ENCODE data around the gene GPBAR1. TPM values are rescaled to one million over a fixed set of nuclear protein-coding genes. Genes with fewer than 3 reads are reported as not detected.

The GPBAR1 gene
- total RNA-seq, 1 donor: 2.9 TPM

- Histone ChIP-seq H3K9me3 (ENCODE audit: low read depth, low read length) (no peaks in the 10 kb centered on the region), H3K4me1 (ENCODE audit: insufficient read depth, low read length) (peaks cover 91% of the 10 kb centered on the region), H3K4me3 (ENCODE audit: low read length) (no peak overlapping the region), H3K27me3 (ENCODE audit: insufficient read depth, low read length) (no peaks in the 10 kb centered on the region)
Observed at GRCh38 chr2:218259099-218259961, 1.5 kb upstream of the GPBAR1 start.

GRCh38 chr2:218260166-218260565 lies 649 bp upstream of the GPBAR1 start:
- no peak overlapping the region for H3K4me3 ChIP-seq (ENCODE audit: low read length)
- peaks cover 91% of the 10 kb centered on the region for H3K4me1 ChIP-seq (ENCODE audit: insufficient read depth, low read length)
- H3K27me3 ChIP-seq (ENCODE audit: insufficient read depth, low read length): no peaks in the 10 kb centered on the region
- no peaks in the 10 kb centered on the region for H3K9me3 ChIP-seq (ENCODE audit: low read depth, low read length)

DNA sequence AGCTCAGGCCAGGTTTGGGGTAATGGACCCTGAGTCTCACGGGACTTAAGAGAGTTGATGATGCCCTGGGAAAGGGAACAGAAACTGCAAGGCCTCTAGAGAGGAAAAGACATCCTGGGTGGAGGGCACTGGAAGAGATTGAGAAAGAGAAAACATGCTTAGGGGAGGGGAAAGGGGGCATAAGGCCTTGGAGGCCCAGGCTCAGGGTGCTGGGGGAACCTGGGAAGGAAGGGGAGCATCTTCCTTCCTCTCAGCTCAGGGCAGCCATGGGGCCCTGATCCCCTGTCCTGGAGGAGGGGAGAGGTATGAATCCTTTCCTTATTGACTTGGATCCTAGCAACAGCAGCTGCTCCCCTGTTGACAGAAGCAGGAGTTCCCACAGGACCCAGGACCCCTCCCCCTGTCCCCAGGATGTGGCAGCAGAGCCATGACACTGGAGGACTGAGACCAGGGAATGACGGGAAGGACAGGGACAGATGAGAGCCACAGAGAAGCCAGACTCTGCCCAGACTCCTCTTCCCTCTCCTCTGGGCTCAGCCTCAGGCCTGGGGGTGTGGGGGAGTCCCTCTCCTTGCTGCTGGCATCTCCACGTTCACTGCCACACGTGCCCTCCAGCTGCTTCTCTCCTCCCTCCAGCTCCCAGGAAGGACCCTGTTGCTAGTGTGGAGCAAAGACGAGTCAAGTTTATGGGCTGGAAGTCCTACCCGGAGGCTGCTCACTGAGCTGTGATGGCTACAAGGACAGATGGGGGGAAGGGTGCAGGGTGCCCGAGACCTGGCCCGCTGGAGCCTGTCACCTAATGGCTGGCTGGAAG lies 815 bp downstream of the GPBAR1 start:
- H3K9me3 ChIP-seq (ENCODE audit: low read depth, low read length): no peaks in the 10 kb centered on the region
- peaks cover 79% of the 10 kb centered on the region for H3K4me1 ChIP-seq (ENCODE audit: insufficient read depth, low read length)
- H3K27me3 ChIP-seq (ENCODE audit: insufficient read depth, low read length): no peaks in the 10 kb centered on the region
- H3K4me3 ChIP-seq (ENCODE audit: low read length): peak overlapping the region; percentile 18

- H3K4me1 ChIP-seq (ENCODE audit: insufficient read depth, low read length): peaks cover 74% of the 10 kb centered on the region
- no peak overlapping the region for H3K4me3 ChIP-seq (ENCODE audit: low read length)
Observed at GRCh38 chr2:218262237-218262600, 1.4 kb downstream of the GPBAR1 start.

DNA sequence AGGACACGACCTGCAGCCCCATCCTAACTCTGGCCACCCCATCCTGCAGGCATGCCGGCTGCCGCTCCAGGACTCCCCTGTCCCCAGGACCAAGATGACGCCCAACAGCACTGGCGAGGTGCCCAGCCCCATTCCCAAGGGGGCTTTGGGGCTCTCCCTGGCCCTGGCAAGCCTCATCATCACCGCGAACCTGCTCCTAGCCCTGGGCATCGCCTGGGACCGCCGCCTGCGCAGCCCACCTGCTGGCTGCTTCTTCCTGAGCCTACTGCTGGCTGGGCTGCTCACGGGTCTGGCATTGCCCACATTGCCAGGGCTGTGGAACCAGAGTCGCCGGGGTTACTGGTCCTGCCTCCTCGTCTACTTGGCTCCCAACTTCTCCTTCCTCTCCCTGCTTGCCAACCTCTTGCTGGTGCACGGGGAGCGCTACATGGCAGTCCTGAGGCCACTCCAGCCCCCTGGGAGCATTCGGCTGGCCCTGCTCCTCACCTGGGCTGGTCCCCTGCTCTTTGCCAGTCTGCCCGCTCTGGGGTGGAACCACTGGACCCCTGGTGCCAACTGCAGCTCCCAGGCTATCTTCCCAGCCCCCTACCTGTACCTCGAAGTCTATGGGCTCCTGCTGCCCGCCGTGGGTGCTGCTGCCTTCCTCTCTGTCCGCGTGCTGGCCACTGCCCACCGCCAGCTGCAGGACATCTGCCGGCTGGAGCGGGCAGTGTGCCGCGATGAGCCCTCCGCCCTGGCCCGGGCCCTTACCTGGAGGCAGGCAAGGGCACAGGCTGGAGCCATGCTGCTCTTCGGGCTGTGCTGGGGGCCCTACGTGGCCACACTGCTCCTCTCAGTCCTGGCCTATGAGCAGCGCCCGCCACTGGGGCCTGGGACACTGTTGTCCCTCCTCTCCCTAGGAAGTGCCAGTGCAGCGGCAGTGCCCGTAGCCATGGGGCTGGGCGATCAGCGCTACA lies 2.1 kb downstream of the GPBAR1 start:
- H3K9me3 ChIP-seq (ENCODE audit: low read depth, low read length): no peaks in the 10 kb centered on the region
- H3K4me3 ChIP-seq (ENCODE audit: low read length): no peak overlapping the region
- H3K27me3 ChIP-seq (ENCODE audit: insufficient read depth, low read length): no peaks in the 10 kb centered on the region
- H3K4me1 ChIP-seq (ENCODE audit: insufficient read depth, low read length): peaks cover 67% of the 10 kb centered on the region

More at GRCh38 chr2:218262237-218262600, 1.4 kb downstream of the GPBAR1 start:
- Histone ChIP-seq H3K9me3 (ENCODE audit: low read depth, low read length) (no peaks in the 10 kb centered on the region), H3K27me3 (ENCODE audit: insufficient read depth, low read length) (no peaks in the 10 kb centered on the region)

- Histone ChIP-seq H3K9me3 (ENCODE audit: low read depth, low read length) (no peaks in the 10 kb centered on the region), H3K4me1 (ENCODE audit: insufficient read depth, low read length) (peaks cover 64% of the 10 kb centered on the region), H3K4me3 (ENCODE audit: low read length) (no peak overlapping the region), H3K27me3 (ENCODE audit: insufficient read depth, low read length) (no peaks in the 10 kb centered on the region)
Observed at GRCh38 chr2:218263817-218264641, 3.2 kb downstream of the GPBAR1 start.

DNA sequence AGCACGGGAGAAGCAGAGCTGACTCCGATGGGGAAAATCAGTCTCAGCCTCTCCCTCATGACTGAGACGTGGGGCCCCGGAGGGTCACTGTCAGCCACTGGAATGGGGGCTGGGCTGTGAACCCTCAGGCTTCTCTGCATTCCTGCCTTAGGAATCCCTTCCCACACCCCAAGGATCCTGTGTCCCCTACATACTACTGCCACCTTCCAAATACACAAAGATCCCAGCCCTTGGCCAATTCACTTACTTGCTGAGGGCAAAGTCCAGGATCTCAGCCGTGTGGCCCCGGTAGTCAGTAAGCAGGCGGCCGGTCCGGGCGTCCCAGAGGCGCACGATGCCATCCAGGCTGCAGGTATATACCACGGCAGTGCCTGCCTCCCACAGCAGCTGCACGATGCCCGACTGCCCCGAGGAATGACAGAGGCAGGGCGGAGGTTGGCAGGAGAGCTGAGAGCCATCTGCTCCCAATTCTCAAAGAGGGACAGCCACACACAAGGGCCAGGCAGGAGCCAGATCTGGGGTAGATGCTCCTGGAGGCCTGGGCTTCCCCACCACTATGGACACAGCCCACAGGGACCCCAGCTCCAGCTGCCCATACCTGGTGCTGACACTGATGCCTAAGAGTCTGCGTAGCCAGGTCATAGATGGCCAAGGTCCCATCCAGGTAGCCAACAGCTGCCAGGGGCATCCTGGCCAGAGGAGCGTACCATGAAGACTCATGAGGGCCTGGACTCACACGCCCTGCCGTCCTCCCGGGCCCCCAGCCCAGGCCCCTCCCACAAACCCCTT lies 4.2 kb downstream of the GPBAR1 start:
- Histone ChIP-seq H3K27me3 (ENCODE audit: insufficient read depth, low read length) (no peaks in the 10 kb centered on the region), H3K4me3 (ENCODE audit: low read length) (no peak overlapping the region), H3K9me3 (ENCODE audit: low read depth, low read length) (no peaks in the 10 kb centered on the region), H3K4me1 (ENCODE audit: insufficient read depth, low read length) (peaks cover 61% of the 10 kb centered on the region)

GRCh38 chr2:218265626-218266025 lies 4.8 kb downstream of the GPBAR1 start:
- Histone ChIP-seq H3K4me3 (ENCODE audit: low read length) (no peak overlapping the region), H3K4me1 (ENCODE audit: insufficient read depth, low read length) (peaks cover 56% of the 10 kb centered on the region), H3K9me3 (ENCODE audit: low read depth, low read length) (no peaks in the 10 kb centered on the region), H3K27me3 (ENCODE audit: insufficient read depth, low read length) (no peaks in the 10 kb centered on the region)

DNA sequence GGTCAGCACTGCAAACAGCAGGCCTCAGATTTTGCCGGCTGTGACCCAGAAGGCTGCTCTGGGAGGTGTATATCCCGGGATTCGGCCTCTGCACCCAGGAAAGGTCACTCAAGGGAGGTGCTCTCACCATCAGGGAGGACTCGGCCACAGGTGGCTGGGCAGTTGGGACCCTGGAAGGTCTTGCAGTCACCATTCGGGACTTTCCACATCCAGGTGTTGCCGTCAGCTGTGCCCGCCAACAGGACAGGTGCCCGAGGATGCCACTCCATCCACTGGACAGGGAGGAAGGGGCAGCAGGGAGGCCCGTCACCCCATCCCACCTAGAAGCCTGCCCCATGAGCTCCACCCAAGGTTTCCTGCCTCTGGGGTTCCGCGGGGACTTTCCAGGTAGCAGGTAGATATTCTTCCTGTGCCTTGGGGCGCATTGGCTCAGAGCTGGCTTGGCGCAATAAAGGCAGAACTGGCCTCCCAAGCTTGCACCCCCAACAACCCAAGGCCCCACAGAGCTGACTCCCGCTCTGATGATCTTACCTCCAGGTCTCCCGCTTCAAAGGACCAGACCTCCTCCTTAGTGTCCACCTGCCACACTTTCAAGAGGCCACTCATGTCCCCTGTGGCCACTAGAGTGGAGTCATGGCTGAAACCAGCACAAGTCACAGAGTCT lies 5.6 kb downstream of the GPBAR1 start:
- Histone ChIP-seq H3K9me3 (ENCODE audit: low read depth, low read length) (no peaks in the 10 kb centered on the region), H3K27me3 (ENCODE audit: insufficient read depth, low read length) (no peaks in the 10 kb centered on the region), H3K4me1 (ENCODE audit: insufficient read depth, low read length) (peaks cover 56% of the 10 kb centered on the region), H3K4me3 (ENCODE audit: low read length) (no peak overlapping the region)

GRCh38 chr2:218267259-218267658 lies 6.4 kb downstream of the GPBAR1 start:
- Histone ChIP-seq H3K9me3 (ENCODE audit: low read depth, low read length) (no peaks in the 10 kb centered on the region), H3K27me3 (ENCODE audit: insufficient read depth, low read length) (no peaks in the 10 kb centered on the region), H3K4me3 (ENCODE audit: low read length) (no peak overlapping the region), H3K4me1 (ENCODE audit: insufficient read depth, low read length) (peaks cover 56% of the 10 kb centered on the region)

- H3K4me3 ChIP-seq (ENCODE audit: low read length): peak within 1 kb of the TSS; percentile 93
- no peaks in the 10 kb centered on the region for H3K27me3 ChIP-seq (ENCODE audit: insufficient read depth, low read length)
- no peaks in the 10 kb centered on the region for H3K9me3 ChIP-seq (ENCODE audit: low read depth, low read length)
- peaks cover 43% of the 10 kb centered on the region for H3K4me1 ChIP-seq (ENCODE audit: insufficient read depth, low read length)
Observed at GRCh38 chr2:218269900-218270720, 9.3 kb downstream of the GPBAR1 start, which contains the start of the genes AAMP and PNKD. Gene AAMP, minus strand, starts transcription at chr2:218270137. Its CDS starts 51 bp downstream, at chr2:218270086. Gene PNKD, plus strand, starts transcription at chr2:218270519. Its CDS starts 17 bp downstream, at chr2:218270536.
